Right atrium auricular region (tissue), 2 donors: ENCODE data around the gene ZNF25. TPM values are rescaled to one million over a fixed set of nuclear protein-coding genes. Genes with fewer than 3 reads are reported as not detected.

Experiments used
- DNase-seq: peaks from one replicate; pipeline ENCODE4 v3.0.0-alpha.2; 2019; ENCODE audit warnings: low spot score
- H3K27ac ChIP-seq, 2 donors: fragments of 200-600 bp; sonication (generic); 1 replicate in 1 of 2; 2 replicates in 1 of 2; pipeline ENCODE4 v1.5.1; 2016 to 2019
- H3K27me3 ChIP-seq, 2 donors: fragments of 200-600 bp; sonication (generic); one replicate each; pipeline versions ENCODE4 v1.5.1 to v1.6.0; 2017 to 2019
- H3K36me3 ChIP-seq: fragments of 200-600 bp; sonication (generic); one replicate; pipeline ENCODE4 v1.5.1; 2016
- H3K4me1 ChIP-seq, 2 donors: fragments of 200-600 bp; sonication (generic); one replicate each; pipeline versions ENCODE4 v1.5.1 to v1.6.0; 2017 to 2019
- H3K4me3 ChIP-seq, 2 donors: fragments of 200-600 bp; sonication (generic); 1 replicate in 1 of 2; 2 replicates in 1 of 2; pipeline ENCODE4 v1.5.1; 2017 to 2019; ENCODE audit warnings: mild to moderate bottlenecking in 1 of 2, moderate library complexity in 1 of 2
- H3K9me3 ChIP-seq, 2 donors: fragments of 200-600 bp; sonication (generic); one replicate each; pipeline ENCODE4 v1.5.1; 2019
- total RNA-seq, 2 donors: library from RNA; depleted of rRNA; stranded (reverse); fragments of >200 nt; gene quantifications; one replicate each; pipeline ENCODE4 v1.1.0, GENCODE V29; 2016
- TF ChIP-seq, protein P1 (sequence below), 2 donors: fragments of 200-600 bp; sonication (generic); IDR thresholded peaks; one replicate each; pipeline ENCODE4 v1.5.1; 2019; ENCODE audit warnings: antibody characterized with exemption in 2 of 2

ZNF25 gene
- total RNA-seq, 2 donors from 2014 or later = 12.6 to 20.6 TPM

DNA sequence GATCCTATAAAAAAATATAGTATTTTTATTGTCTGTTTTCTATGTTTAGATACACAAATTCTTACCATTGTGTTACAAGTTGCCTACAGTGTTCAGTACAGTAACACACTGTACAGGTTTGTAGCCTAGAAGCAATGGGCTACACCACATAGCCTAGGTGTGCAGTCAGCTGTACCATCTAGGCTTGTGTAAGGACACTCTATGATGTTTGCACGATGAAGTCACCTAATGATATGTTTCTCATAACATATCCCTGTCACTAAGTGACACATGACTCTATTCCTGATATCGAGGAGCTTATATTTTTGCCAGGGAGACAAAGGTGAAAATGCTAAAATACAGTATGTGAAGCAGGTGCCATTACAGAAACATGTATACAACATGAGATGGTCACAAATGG, 18.6 kb downstream of the ZNF25 start:
- Histone ChIP-seq H3K4me1 (no peaks in the 10 kb centered on the region), H3K4me3 (no peak overlapping the region), H3K36me3 (peaks cover 52% of the 10 kb centered on the region), H3K27me3 (no peaks in the 10 kb centered on the region), H3K9me3 (no peaks in the 10 kb centered on the region), H3K27ac (no peak overlapping the region)
- TF ChIP-seq, protein P1, sequence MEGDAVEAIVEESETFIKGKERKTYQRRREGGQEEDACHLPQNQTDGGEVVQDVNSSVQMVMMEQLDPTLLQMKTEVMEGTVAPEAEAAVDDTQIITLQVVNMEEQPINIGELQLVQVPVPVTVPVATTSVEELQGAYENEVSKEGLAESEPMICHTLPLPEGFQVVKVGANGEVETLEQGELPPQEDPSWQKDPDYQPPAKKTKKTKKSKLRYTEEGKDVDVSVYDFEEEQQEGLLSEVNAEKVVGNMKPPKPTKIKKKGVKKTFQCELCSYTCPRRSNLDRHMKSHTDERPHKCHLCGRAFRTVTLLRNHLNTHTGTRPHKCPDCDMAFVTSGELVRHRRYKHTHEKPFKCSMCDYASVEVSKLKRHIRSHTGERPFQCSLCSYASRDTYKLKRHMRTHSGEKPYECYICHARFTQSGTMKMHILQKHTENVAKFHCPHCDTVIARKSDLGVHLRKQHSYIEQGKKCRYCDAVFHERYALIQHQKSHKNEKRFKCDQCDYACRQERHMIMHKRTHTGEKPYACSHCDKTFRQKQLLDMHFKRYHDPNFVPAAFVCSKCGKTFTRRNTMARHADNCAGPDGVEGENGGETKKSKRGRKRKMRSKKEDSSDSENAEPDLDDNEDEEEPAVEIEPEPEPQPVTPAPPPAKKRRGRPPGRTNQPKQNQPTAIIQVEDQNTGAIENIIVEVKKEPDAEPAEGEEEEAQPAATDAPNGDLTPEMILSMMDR (IDR thresholded peaks at IDR 0.05) = no peak
- no peak for DNase-seq

DNA sequence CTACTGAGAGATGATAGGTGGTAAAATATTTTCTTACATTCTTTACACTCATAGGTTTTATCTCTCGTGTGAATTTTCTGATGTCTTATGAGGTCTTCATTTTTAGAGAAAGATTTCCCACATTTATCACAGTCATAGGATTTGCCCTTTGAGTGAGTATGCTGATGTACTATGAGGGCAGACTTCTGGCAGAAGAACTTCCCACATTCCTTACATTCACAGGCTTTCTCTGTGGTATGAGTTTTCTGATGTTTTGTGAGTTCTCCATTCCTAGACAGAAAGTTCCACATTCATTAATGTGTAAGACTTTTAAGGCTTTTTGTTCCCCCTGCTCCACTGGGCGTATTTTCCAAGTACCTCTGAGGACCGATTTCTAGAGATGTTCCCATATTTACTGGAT, 23.5 kb downstream of the ZNF25 start:
- Histone ChIP-seq H3K27ac (no peak overlapping the region), H3K36me3 (peaks cover 73% of the 10 kb centered on the region), H3K9me3 (no peaks in the 10 kb centered on the region), H3K4me1 (no peaks in the 10 kb centered on the region), H3K4me3 (no peak overlapping the region), H3K27me3 (no peaks in the 10 kb centered on the region)
- TF ChIP-seq, protein P1 (IDR thresholded peaks at IDR 0.05) = no peak
- no peak for DNase-seq

DNA sequence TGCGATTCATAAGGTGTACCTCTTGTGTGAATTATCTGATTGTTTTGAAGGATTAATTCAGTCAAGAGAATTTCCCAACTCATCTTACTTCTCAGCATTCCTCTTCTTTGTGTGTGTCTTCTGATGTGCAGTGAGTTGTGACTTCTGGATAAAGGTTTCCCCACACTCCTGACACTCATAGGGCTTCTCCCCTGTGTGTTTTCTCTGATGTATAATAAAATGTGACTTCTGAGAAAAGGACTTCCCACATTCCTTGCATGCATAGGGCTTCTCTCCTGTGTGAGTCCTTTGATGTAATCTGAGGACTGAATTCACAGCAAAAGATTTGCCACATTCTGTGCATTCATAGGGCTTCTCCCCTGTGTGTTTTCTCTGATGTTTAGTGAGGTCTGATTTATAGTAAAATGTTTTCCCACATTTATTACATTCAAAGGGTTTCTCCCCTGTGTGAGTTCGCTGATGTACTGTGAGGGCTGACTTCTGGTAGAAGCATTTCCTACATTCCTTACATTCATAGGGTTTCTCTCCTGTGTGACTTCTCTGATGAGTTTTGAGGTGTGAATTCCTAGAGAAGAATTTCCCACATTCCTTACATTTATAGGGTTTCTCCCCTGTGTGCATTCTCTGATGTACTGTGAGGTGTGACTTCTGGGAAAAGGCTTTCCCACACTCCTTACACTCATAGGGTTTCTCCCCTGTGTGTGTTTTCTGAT, 24.2 kb downstream of the ZNF25 start:
- no peaks in the 10 kb centered on the region for H3K9me3 ChIP-seq
- TF ChIP-seq, protein P1 (IDR thresholded peaks at IDR 0.05) = no peak
- H3K27me3 ChIP-seq = no peaks in the 10 kb centered on the region
- H3K4me1 ChIP-seq = no peaks in the 10 kb centered on the region
- H3K4me3 ChIP-seq = no peak overlapping the region
- H3K36me3 ChIP-seq = peaks cover 66% of the 10 kb centered on the region
- no peak overlapping the region for H3K27ac ChIP-seq
- DNase-seq = no peak

DNA sequence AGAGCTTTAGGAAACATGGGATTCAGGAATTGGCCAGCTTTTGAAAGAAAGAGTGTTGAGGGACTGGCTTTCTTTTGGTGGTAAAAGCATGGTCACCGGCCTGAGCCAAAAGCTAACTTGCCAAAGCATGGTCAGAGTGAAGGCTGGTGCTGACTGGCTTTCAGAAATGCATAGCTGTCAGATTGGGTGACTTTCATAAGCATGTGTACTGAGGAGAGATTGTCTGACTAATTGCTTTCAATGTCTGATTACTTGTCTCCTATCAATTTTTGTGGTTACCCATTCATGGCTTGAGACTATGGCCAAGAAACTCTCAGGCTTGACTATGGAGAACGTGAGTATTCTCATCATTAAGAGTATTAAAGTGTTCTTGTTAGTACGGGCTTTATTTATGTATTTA, 28.2 kb downstream of the ZNF25 start:
- Histone ChIP-seq H3K27ac (no peak overlapping the region), H3K36me3 (peaks cover 26% of the 10 kb centered on the region), H3K27me3 (no peaks in the 10 kb centered on the region), H3K9me3 (no peaks in the 10 kb centered on the region), H3K4me3 (no peak overlapping the region), H3K4me1 (no peaks in the 10 kb centered on the region)
- TF ChIP-seq, protein P1 (IDR thresholded peaks at IDR 0.05) = no peak
- no peak for DNase-seq

DNA sequence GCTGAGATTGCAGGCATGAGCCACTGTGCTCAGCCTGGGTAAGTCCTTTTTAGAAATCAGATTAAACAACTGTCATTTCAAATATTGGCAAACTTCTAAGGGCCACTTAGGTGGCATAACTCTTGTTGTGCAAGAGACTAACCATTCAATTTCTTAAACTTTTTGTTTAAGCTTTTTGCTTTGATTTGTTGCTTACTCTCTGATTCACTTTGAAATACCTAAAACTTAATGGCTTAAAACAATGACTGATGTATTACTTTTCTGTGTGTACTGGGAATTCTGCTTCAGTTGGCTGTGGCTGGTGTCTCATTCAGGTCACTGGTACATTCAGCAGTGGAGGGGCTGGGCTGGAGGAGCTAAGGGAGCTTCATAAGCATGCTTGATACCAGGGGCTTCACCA, 28.9 kb downstream of the ZNF25 start:
- H3K36me3 ChIP-seq = peaks cover 19% of the 10 kb centered on the region

More for the DNA sequence above, 28.9 kb downstream of the ZNF25 start:
- TF ChIP-seq, protein P1 (IDR thresholded peaks at IDR 0.05) = no peak
- H3K4me1 ChIP-seq = no peaks in the 10 kb centered on the region
- no peaks in the 10 kb centered on the region for H3K27me3 ChIP-seq
- no peak overlapping the region for H3K27ac ChIP-seq
- H3K4me3 ChIP-seq = no peak overlapping the region
- no peaks in the 10 kb centered on the region for H3K9me3 ChIP-seq
- no peak for DNase-seq
